GM12878 (cell line): ENCODE data around the gene SUGCT. TPM values are rescaled to one million over a fixed set of nuclear protein-coding genes. Genes with fewer than 3 reads are reported as not detected.

ENCODE experiments used
- ATAC-seq: fragments of 200-7000 bp; cut with Tn5 transposase; 3 replicates; pipeline ENCODE4 v1.9.1; 2020; ENCODE audit warnings: mild to moderate bottlenecking, moderate library complexity
- BruUV-seq: library from RNA; stranded (reverse); fragments of 400-500 nt; replicated peaks from 2 replicates; lab custom pipeline; 2021; lab: Mats Ljungman, UMichigan
- CTCF ChIA-PET: fragments of 300-600 bp; sonication (Branson Sonifier 250); formaldehyde crosslinking; extraction: SDS; loops from one replicate; lab custom pipeline; 2021; ENCODE audit warnings: inconsistent platforms; lab: Yijun Ruan, JAX
- POLR2A ChIA-PET: fragments of 350-600 bp; formaldehyde crosslinking; extraction: SDS; loops from one replicate; lab custom pipeline; 2021; ENCODE audit warnings: inconsistent platforms; lab: Charles Lee
- RAD21 ChIA-PET: fragments of 300-600 bp; sonication (Branson Sonifier 250); formaldehyde crosslinking; loops from one replicate; lab custom pipeline; 2023; ENCODE audit warnings: antibody characterized with exemption; ENCODE audit not compliant: unreplicated experiment; lab: Charles Lee
- SMC1A ChIA-PET: fragments of 300-600 bp; sonication (Branson Sonifier 250); formaldehyde crosslinking; loops from one replicate; lab custom pipeline; 2023; ENCODE audit not compliant: unreplicated experiment, uncharacterized antibody; lab: Charles Lee
- DNase-seq: peaks from one replicate; pipeline ENCODE4 v3.0.0-alpha.2; 2011; ENCODE audit warnings: low read depth, low spot score
- FAIRE-seq: peaks from 3 replicates; lab custom pipeline; 2011; peaks lifted over from hg19 to GRCh38; lab: Jason Lieb, UNC
- H2AFZ ChIP-seq: 2 replicates; pipeline ENCODE4 v1.6.0; 2011; ENCODE audit warnings: low read depth, low read length, control low read depth; ENCODE audit not compliant: control insufficient read depth
- H3K27ac ChIP-seq: 2 replicates; pipeline ENCODE4 v1.5.1; 2011; ENCODE audit warnings: control low read depth; ENCODE audit not compliant: control insufficient read depth, insufficient read depth
- H3K27me3 ChIP-seq, 2 experiments: replicated peaks in 1 of 2; 2 replicates each; pipeline versions ENCODE4 v1.6.0 to v1.6.1; 2011; ENCODE audit warnings: low read length in 1 of 2; ENCODE audit not compliant: control insufficient read depth in 2 of 2, insufficient read depth in 2 of 2
- H3K36me3 ChIP-seq, 2 experiments: 2 replicates each; pipeline ENCODE4 v1.5.1; 2011; ENCODE audit warnings: low read length in 1 of 2; ENCODE audit not compliant: control insufficient read depth in 2 of 2, insufficient read depth in 2 of 2
- H3K4me1 ChIP-seq: 2 replicates; pipeline ENCODE4 v1.6.1; 2011; ENCODE audit warnings: mild to moderate bottlenecking, low read length, moderate library complexity, mixed read lengths; ENCODE audit not compliant: control insufficient read depth, insufficient read depth
- H3K4me2 ChIP-seq: 2 replicates; pipeline ENCODE4 v1.6.0; 2011; ENCODE audit warnings: control low read depth; ENCODE audit not compliant: control insufficient read depth, insufficient read depth
- H3K4me3 ChIP-seq: fragments of 200-600 bp; sonication (generic); 2 replicates; pipeline ENCODE4 v1.5.1; 2016
- H3K79me2 ChIP-seq: 2 replicates; pipeline ENCODE4 v1.6.0; 2011; ENCODE audit warnings: low read length; ENCODE audit not compliant: control insufficient read depth, insufficient read depth
- H3K9ac ChIP-seq: 2 replicates; pipeline ENCODE4 v1.8.0; 2011; ENCODE audit warnings: low read length, control low read depth, mixed read lengths; ENCODE audit not compliant: control insufficient read depth, insufficient read depth
- H3K9me3 ChIP-seq: replicated peaks from 3 replicates; pipeline ENCODE4 v1.5.1; 2011; ENCODE audit warnings: mild to moderate bottlenecking, low read length; ENCODE audit not compliant: control insufficient read depth, insufficient read depth
- H4K20me1 ChIP-seq: 2 replicates; pipeline ENCODE4 v1.6.0; 2011; ENCODE audit not compliant: control insufficient read depth, insufficient read depth
- ZZZ3 ChIP-seq: IDR thresholded peaks from 2 replicates; pipeline ENCODE4 v1.6.1; 2011; ENCODE audit warnings: low read depth; ENCODE audit not compliant: control insufficient read depth, insufficient read length
- WGBS: methylation state at CpG from one replicate; pipeline ENCODE4 v1.1.6; 2016; ENCODE audit warnings: low lambda C conversion rate; ENCODE audit not compliant: insufficient replicate concordance, insufficient coverage; ENCODE audit errors: missing lambda C conversion rate; 5-methylcytosine and 5-hydroxymethylcytosine counted together
- in situ Hi-C: fragments of 300-500 bp; cut with MboI; formaldehyde crosslinking; loops from 9 replicates; pipeline ENCODE4 v1.14.3; 2018; ENCODE audit warnings: mixed read lengths
- intact Hi-C: fragments of 100-400 bp; cut with micrococcal nuclease; formaldehyde crosslinking; loops from one replicate; pipeline ENCODE4 v1.14.2; 2022; ENCODE audit not compliant: unreplicated experiment
- polyA plus RNA-seq, 11 experiments: library from polyadenylated mRNA; depleted of rRNA in 4 of 11; unstranded in 6 of 11; stranded (reverse) in 5 of 11; fragments of >200 nt; fragmentation: Nextera tagmentation in 4 of 11; fragmentation: Illumina TruSeq in 1 of 11; extraction: Ambion mirVana in 4 of 11; extraction: Trizol in 1 of 11; gene quantifications; 1 replicate in 1 of 11; 2 replicates in 10 of 11; pipeline versions ENCODE4 v1.2.1 to v1.2.3, GENCODE V29; 2011 to 2016; ENCODE audit warnings: inconsistent platforms in 2 of 11, missing spikeins in 2 of 11, low read depth in 1 of 11
- total RNA-seq, 4 experiments: library from RNA; depleted of rRNA in 3 of 4; stranded (reverse); fragments of >200 nt in 3 of 4; fragmentation: Illumina TruSeq in 1 of 4; extraction: Trizol in 1 of 4; gene quantifications; 2 replicates each; pipeline versions ENCODE4 v1.2.1 to v1.2.3, GENCODE V29; 2013 to 2021
- TF ChIP-seq, protein P1 (sequence below): fragments of 450-650 bp; IDR thresholded peaks from 2 replicates; pipeline ENCODE4 v1.6.1; 2017; ENCODE audit warnings: mild to moderate bottlenecking, moderate library complexity
- TF ChIP-seq, protein P2 (sequence below), 3 experiments: IDR thresholded peaks in 2 of 3; conservative IDR thresholded peaks in 1 of 3; 2 replicates each; pipeline ENCODE4 v1.5.1; 2011; ENCODE audit warnings: low read depth in 3 of 3, low read length in 3 of 3, mild to moderate bottlenecking in 3 of 3, control low read depth in 2 of 3, moderate library complexity in 2 of 3, inconsistent platforms in 1 of 3, mixed read lengths in 1 of 3; ENCODE audit not compliant: control insufficient read depth in 2 of 3, insufficient read depth in 1 of 3; ENCODE audit errors: extremely low read depth in 1 of 3

Gene SUGCT
- total and polyA plus RNA-seq, 10 of the 15 experiments (the other 5 are each of a cell fraction or from before 2014, with no cell fraction given), result 0.08 to 1.2 (median 0.67) TPM; not detected in 1

DNA sequence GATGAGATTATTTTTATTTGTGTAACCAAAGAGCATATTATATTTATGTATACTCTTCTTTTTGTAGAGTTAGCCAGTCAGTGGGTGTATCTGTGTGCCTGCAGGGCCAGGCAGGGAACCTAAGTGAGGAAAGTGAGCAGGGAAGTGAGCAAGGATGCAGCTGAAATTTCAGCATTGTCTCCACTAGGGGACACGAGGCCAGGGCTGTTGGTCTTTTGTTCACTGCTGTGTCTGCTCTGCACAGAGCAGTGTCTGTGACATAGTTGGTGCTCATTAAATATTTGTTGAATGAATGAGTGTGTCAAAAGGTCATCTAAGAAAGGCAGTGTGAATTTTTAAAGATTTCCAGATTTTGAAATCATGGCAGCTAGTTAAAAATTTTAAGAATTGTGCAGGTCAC, 51.8 kb downstream of the SUGCT start:
- Histone ChIP-seq H3K4me3 (no peak overlapping the region), H4K20me1 (no peaks in the 10 kb centered on the region), H3K4me1 (no peaks in the 10 kb centered on the region), H3K27ac (no peak overlapping the region), H3K4me2 (no peak overlapping the region), H3K36me3 (no peaks in the 10 kb centered on the region), H3K9me3 (no peaks in the 10 kb centered on the region), H3K27me3 (no peaks in the 10 kb centered on the region), H3K79me2 (no peaks in the 10 kb centered on the region), H2AFZ (no peak overlapping the region), H3K9ac (no peak overlapping the region)
- no peak for TF ChIP-seq ZZZ3
- TF ChIP-seq, protein P1, sequence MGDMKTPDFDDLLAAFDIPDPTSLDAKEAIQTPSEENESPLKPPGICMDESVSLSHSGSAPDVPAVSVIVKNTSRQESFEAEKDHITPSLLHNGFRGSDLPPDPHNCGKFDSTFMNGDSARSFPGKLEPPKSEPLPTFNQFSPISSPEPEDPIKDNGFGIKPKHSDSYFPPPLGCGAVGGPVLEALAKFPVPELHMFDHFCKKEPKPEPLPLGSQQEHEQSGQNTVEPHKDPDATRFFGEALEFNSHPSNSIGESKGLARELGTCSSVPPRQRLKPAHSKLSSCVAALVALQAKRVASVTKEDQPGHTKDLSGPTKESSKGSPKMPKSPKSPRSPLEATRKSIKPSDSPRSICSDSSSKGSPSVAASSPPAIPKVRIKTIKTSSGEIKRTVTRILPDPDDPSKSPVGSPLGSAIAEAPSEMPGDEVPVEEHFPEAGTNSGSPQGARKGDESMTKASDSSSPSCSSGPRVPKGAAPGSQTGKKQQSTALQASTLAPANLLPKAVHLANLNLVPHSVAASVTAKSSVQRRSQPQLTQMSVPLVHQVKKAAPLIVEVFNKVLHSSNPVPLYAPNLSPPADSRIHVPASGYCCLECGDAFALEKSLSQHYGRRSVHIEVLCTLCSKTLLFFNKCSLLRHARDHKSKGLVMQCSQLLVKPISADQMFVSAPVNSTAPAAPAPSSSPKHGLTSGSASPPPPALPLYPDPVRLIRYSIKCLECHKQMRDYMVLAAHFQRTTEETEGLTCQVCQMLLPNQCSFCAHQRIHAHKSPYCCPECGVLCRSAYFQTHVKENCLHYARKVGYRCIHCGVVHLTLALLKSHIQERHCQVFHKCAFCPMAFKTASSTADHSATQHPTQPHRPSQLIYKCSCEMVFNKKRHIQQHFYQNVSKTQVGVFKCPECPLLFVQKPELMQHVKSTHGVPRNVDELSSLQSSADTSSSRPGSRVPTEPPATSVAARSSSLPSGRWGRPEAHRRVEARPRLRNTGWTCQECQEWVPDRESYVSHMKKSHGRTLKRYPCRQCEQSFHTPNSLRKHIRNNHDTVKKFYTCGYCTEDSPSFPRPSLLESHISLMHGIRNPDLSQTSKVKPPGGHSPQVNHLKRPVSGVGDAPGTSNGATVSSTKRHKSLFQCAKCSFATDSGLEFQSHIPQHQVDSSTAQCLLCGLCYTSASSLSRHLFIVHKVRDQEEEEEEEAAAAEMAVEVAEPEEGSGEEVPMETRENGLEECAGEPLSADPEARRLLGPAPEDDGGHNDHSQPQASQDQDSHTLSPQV, result no peak
- TF ChIP-seq, protein P2, sequence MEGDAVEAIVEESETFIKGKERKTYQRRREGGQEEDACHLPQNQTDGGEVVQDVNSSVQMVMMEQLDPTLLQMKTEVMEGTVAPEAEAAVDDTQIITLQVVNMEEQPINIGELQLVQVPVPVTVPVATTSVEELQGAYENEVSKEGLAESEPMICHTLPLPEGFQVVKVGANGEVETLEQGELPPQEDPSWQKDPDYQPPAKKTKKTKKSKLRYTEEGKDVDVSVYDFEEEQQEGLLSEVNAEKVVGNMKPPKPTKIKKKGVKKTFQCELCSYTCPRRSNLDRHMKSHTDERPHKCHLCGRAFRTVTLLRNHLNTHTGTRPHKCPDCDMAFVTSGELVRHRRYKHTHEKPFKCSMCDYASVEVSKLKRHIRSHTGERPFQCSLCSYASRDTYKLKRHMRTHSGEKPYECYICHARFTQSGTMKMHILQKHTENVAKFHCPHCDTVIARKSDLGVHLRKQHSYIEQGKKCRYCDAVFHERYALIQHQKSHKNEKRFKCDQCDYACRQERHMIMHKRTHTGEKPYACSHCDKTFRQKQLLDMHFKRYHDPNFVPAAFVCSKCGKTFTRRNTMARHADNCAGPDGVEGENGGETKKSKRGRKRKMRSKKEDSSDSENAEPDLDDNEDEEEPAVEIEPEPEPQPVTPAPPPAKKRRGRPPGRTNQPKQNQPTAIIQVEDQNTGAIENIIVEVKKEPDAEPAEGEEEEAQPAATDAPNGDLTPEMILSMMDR (IDR thresholded peaks at IDR 0.05 in 2 of 3, conservative IDR thresholded peaks at IDR 0.05 in 1 of 3; ENCODE audit: control insufficient read depth in 2 of 3, extremely low read depth in 1 of 3, insufficient read depth in 1 of 3, low read depth in 3 of 3, low read length in 3 of 3), result 0 out of 6 replicates have a peak, but pooled peaks of 1 of the 3 experiments have one; percentile 7
- WGBS, result 5% methylated on average over 1 of the region's 1 CpG
- RAD21 ChIA-PET, result no interaction called here
- intact Hi-C loops (no loop called here), in situ Hi-C loops (no loop called here)
- POLR2A ChIA-PET, result no interaction called here
- CTCF ChIA-PET, result no interaction called here
- SMC1A ChIA-PET, result no interaction called here
- no TSS peak for BruUV-seq
- ATAC-seq (no peak), DNase-seq (no peak), FAIRE-seq (no peak)
